GM21390 (cell line): ENCODE results near the gene KCNB1.

Experiments used
- ATAC-seq: cut with Tn5 transposase; IDR thresholded peaks from one replicate; pipeline ENCODE4 v1.9.1; 2021; ENCODE audit not compliant: unreplicated experiment

The KCNB1 gene

DNA sequence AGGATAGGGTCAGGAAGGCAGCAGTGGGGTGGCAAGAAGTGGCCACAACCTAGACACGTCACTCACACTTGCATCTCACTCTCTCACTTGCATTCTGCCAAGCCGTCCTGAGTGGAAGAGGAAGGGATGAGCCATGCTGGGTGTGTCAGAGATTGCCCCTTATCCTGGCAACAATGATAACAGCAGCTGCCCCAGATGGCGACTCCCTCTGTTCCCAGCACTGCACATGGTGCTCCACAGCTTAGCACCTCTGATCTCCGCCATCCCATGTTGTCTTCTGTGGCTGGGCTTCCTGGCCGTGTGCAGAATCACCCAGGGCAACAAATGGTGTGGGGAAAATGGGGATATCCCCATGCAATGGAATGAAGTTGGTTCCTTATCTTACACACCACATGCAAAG lies 11.1 kb downstream of the KCNB1 start:
- no peak for ATAC-seq

DNA sequence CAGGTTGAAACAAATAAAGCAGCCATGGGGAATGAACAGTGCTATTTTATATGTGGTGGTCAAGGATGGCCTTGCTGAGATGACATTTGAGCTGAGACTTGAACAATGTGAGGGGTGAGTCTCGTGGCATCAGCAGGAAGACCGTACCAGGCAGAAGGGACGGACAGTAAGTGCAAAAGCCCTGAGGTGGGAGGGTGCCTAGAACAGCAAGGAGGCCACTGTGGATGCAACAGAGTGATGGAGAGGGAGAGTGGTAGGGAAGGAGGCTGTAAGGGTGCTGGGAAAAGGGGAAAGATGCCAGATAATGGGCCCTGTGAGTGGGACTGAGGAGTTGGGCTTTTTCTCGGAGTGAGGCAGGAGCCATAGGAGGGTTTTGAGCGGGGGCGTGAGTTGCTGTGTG lies 11.5 kb downstream of the KCNB1 start:
- ATAC-seq: no peak

DNA sequence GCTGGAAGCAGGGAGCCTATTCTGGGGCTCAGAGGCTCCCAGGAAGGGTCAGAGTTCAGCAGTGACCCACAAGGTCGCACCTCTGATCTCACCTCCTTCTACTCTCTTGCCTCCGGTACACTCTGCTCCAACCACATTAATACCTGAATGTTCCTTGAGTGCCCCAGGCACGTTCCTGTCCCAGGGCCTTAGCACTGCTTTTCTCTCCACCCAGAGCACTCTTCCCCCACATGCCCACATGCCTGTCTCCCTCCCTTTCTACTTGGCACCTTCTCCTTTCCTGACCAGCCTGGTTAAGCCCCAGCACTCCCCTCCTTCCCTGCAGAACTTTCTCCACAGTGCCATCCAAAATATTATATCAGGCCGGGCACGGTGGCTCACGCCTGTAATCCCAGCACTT lies 13.4 kb downstream of the KCNB1 start:
- ATAC-seq: no peak

DNA sequence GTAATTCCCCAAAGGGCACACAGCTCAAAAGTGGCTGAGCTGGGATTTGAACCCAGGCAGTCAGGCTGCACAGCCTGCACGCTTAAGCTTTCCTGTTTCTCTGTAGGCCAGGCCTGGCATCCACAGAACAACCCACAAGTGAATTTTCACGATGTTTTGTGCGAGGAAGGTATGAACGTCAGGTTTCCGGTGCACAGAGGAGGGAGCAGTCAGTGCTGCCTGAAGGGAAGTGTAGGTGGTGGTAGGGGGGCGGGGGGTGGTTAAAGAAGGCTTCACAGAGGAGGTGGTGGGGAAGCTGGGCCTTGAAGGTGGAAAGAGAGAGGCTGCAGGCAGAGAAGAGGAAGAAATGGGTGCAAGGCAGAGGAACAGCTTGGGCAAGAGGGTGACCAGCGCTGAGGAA lies 14.1 kb downstream of the KCNB1 start:
- no peak for ATAC-seq

DNA sequence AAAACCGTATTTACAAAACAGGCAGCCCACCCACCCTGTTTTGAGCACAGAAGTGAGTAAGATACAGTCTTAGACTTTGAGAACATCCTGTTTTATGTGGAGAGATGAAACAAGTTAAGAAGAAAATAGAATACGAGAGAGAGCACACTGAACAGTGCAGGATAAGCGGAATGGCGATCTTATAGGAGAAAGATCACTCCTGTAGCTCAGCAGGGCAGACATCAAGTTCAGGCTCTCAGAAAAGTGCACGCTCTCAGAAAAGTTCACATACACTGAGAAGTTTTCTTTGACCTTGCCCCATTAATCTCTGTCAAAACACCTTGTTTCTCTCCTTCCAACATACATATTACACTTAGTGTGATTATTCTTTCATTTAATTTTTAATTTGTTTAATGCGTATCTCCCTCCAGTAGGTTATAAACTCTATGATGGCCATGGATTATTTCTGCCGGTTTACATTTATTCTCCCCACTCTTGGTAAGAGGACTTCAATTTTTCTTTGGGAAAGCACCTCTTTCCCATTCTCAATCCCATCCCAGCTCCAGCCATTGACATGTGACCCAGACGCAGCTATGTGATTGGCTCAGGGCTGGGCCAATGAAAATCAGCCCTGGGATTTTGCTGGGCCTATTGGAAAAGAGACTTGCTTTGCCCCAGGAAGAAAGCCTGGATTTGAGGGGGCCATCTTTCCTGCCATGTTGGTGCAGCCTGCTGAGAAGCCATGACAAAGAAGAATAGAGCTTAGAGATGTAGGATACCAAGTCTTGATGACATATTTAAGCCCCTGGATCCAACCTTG lies 16.2 kb downstream of the KCNB1 start:
- no peak for ATAC-seq

DNA sequence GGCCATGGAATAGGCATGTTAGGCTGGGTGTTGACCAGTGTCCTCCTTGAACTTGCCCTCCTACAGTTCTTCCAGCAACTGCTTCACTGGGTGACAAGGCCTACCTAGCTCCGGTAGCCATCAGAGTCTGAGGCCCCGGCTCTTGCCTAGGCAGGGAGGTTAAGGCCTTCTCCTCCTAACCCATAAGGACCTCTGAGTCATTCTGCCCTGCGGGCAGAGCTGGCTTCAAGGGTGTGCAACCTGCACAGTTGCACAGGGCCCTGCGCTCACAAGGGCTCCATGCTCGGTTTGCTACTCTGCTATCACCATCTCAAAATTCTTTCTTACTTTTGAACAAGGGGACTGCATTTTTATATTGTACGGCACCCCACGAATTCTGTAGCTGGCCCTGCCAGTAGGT lies 17.9 kb downstream of the KCNB1 start:
- ATAC-seq: no peak

DNA sequence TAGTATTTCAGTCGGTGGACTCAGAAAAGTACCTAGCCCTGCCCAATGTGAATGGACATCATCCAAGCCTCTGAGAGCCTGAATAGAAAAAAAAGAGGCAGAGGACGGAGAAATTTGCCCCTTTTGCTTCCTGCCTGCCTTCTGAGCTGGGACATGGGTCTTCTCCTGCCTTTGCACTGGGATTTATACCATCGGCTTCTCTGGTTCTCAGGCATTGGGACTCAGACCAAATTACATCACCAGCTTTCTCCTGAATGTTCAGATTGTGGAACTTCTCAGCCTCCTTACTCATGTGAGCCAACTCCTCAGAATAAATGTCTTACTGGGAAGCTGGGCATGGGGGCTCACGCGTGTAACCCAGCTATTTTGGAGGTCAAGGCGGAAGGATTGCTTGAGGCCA lies 19.8 kb downstream of the KCNB1 start:
- no peak for ATAC-seq

DNA sequence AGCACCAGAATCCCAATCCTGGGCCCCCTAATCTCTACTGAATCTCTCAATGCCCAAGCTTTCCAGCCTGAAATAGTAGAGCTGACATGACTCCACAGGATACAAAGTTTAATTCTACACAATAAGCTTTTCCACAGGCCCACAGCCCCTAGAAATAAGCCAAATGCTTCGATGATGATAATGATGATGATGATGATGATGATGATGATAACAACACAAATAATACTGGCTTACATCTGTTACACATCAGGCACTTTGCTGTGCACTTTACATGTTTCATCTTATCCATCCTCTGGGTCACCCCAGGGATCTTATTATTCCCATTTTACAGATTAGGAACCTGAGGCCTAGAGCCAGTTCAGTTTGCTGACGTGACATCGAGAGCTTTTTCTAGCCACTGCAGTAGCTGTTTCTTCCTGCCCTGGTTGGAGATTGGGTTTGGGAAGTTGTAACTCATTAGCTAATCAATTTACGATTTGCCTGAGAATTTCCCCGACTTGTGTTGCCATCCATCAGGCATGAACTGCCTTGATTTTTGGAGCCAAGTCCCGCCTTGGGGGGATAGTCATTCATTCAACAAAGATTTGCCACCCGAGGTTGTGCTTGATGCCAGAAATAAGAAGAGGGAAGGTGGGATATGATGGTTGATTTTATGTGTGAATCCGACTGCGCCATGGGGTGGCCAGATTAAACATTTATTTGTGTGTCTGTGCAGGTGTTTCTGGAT lies 20.4 kb downstream of the KCNB1 start:
- ATAC-seq: no peak

DNA sequence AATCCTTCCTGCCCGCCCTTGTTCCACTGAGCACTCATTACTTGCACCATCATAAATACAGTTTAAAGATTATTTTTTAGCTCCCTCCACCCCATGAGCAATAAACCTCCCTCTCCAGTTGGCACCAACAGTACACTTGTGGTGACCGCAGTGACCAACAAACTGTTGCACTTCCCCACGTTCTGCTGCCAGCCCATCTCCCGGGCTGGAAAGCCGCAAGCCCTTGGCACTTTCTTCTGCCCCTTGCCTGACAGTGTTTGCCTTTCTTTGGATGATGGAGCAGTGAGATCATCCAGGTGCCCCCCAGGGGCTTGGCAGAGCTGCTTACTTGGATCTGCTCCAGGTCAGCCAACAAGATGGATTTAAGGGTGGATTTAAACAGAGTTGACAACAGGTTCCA lies 21.6 kb downstream of the KCNB1 start:
- no peak for ATAC-seq

DNA sequence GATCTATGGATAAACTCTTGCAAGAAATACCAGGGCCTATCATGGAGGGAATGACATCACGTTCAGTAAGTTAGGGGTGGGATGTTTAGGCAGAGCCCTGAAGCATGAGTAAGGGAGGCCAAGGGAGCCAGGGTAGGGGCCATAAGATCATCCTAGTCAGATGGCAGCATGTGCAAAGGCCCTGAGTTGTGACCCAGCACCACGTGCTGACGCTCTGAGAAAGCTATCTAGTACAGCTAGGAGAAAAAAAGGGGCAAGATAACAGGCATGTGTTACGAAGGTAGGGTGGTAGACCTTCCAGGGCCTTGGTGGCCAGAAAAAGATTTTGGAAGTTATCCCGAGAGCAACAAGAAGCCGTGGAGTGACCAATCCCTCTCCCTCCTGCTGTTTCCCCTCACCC lies 22.3 kb downstream of the KCNB1 start:
- ATAC-seq: no peak

DNA sequence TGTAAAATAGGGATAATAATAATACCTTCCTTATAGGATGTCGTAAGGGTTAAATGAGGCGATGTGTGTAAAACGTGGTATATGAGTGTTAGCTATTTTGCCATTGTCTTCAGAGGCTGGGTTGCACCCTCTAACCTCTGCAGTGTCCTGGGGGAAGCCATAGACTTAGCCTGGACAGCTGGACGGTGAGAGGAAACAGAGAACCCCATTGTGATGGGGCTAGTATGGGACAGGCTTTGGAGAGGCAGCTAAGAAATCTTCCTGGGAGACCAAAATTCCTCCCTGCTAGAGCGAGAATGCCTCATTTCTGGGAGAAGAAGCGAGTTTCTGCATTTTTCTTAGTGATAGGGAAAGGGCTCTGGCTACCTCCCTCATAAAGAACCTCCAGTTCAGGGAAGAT lies 22.8 kb downstream of the KCNB1 start:
- ATAC-seq: no peak

DNA sequence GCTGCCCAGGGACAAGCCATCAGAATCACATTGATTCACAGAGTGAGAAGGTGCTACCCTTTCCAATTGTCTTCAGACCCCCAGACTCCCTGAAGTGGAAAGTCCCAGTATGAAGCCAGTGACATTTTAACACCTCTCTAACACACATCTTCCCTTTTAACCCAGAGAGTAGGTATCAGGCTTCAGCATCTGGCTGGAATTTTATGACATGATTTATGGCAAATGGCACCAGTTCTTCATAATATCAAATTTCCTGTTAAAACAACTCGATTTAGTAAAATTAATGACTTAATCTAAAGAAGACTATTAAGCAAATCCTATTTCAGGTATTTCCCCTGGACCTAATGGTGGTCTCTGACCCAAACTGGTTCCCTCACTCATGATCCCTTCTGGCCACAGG lies 25.0 kb downstream of the KCNB1 start:
- no peak for ATAC-seq

DNA sequence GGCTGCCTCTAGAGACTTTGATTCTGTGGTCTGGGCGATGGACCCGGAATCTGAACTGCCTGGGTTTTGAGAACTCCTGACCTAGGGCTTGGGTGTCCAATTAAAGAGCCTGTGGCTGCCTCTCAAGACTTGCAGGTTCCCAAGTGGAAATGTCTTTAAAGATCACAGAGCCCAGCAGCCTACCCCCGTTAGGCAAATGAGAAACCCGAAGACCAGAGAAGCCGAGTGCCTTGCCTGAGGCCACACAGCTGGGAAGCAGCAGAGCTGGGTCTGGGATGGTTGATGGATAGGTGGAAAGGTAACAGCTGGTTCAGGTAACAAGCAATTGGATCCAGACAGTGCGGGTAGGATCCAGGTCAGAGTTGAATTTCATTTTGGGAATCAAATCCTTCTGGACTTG lies 25.8 kb downstream of the KCNB1 start:
- no peak for ATAC-seq

DNA sequence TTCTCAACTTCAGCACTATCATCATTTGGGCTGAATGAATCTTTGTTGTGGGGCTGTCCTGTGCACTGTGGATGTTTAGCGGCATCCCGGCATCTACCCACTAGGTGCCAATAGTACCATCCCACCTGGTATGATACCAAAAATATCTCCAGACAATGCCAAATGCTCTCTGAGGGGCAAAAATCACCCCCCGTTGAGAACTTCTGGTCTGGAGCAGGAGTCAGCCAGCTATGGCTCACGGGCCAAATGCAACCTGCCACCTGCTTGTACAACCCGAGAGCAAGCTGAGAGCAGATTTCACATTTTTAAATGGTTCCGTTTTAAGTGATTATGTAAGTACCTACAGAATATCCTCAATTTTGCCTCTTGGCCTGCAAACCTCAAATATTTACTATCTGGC lies 26.8 kb downstream of the KCNB1 start:
- no peak for ATAC-seq

DNA sequence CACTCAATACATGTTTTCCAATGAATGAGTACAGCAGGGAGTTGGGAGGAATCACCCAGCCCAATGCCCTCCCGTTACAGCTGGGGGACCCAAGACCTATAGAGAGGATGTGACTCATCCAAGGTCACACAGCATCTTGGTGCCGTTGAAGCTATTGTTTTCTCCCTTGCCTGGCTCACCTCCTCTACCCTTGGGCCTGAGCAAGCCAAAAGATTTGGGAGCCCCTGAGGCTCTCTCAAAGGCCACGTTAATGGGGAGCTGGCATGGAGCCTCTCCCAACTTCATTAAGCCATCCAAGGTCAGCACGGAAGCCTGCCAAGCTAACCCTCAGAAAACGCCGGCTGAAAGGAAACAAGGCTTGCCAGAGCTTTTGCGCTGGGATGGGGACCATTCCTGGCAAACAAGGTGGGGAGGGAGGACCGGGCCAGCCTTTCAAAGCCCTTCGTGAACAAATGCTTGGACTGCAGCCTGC lies 30.4 kb downstream of the KCNB1 start:
- ATAC-seq: no peak

DNA sequence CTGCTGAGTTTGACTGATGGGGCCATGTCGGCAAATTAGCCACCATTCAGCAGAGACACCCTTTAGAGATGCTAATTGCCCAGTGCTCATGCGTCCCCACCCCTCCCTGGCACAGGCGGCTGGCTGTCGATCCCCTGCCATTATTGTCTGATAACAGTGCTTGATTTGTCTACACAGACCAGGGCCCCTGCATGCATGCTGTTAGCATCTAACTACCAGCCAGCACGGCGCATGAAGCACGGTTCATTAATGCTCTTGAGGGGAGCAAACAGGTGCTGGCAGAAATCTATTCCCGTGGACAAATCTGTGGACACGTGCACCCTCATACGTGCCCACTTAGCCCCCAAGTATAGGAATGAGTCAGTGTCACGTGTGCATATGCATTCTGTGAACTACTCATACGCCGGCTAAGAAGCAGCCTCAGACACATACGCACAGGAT lies 32.2 kb downstream of the KCNB1 start:
- no peak for ATAC-seq

DNA sequence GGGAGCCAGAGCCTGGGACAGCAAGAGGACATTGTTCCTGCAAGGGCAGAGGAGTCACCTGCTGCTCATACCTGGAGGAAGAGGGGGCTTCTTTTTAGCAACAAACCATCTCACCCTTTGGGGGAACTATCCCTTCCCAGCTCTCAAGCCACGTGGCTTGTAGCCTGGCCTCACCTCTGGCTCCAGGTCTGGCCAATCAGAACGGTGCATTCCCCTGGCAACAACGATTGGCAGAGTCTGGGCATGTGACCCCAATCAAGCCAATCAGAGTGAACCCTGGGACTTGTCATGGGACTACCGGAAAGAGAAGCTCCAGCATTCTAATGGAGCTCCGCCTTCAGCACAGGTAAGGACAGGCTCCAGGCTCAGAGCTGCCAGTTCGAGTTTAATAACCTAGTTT lies 33.6 kb downstream of the KCNB1 start:
- no peak for ATAC-seq

DNA sequence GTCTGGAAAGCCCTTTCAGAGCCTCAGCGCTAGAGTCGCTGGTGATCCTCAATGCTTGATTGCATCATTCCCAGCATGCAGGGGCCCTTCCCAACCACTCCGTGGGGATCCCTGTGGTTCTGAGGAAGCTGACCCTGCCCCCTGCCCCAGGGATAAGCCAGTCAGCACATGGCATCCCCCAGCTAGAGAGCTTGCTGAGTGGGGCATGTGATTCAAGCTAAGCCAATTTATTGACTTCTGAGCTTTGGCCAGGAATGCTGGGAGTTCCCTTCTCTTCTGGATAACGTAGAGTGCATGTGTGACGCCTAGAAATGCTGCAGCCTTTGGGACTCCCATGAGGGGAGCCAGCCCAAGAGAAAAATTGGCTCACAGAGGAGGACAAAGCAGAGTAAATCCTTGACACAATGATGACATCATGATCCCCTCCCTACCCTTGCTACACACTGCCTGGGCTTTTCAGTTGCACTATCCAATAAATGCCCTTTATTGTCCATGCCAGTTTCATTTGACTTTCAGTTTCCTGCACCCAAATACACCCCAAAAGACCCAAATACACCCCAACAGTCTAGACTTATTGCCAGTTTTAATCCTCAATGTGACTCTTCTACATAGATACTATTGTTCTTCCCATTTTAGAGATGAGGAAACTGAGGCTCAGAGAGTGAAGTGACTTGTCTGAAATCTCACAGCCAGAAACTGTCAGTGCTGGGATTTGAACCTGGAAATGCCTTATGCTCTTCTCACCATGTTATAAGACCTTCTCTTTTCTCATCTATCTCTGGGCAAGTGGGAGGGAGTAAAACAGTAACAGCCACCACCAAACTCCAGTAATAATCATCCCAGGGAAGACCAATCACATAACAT lies 34.3 kb downstream of the KCNB1 start:
- no peak for ATAC-seq

DNA sequence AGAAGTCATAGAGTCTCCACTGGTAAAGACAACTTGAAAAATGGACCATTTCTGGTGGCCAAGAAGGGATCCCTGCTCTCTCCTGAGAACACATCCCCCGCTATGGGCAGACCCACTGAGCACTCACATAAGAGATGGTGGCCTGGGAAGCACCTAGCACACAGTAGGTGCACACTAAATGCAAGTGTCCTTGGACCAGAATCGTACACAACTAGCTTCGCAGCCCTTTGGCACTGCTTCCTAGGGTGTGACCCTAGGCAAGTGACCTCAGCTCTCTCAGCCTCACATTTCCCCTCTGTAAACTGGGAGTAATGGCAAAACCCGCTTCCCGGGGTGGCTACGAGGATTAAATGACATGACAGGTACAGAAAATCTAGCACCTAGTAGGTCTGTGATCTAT lies 35.1 kb downstream of the KCNB1 start:
- ATAC-seq: no peak

DNA sequence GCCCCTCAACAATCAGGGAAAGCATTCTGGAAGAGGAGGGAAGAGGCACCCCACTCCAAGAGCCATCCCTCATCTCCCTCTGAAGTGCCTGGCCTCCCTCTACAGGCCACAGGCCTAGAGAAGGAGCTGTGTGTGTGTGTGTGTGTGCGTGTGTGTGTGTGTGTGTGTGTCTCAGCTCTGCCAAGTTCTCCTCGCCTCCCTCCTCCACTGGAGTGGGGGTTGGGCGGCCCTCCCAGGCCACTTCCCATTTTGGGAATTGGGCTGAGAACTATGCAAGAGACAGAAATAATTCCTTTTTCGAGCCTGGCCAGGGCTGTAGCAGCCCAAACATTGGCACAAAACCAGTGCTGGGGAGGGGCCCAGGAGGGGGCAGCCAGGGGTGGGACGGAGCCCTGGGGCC lies 35.7 kb downstream of the KCNB1 start:
- no peak for ATAC-seq

DNA sequence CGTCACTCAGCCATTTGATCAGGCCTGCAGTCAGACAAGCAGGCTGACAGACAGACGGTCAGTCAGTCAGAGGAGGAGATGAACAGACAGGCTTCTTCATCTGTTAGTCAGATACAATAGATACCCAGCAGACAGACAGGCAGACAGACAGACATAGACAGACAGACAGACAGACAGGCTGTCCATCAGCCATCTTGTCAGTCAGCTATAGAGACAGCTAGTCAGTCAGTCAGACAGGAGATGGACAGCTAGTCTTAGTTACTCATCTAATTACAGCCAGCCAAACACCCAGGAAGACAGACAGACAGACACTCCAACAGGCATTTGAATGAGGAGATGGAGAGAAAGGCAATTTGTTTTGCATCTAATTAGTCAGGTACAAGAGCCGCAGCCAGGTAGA lies 36.4 kb downstream of the KCNB1 start:
- no peak for ATAC-seq

DNA sequence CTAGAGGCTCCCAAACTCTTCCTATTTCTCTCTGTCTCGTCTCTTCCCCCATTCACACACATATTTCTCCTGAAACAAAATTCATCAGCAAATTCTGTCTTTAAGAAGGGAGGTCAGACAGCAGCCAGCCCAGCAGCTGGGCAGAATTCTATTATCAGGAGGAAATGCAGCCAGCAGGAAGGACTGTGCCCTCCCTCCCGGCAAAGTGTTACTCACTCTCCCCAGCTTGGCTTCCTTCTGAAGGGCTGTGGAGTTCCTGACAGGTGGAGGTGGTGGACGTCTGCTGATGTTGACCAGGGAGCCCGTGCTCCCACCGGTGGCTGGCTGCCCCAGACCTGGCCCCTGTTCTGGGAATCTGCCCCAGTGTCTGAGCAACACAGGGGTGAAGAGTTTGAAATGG lies 37.3 kb downstream of the KCNB1 start:
- no peak for ATAC-seq
